GM12892 (cell line): Measurements from ENCODE around the gene RNF222.

Experiments
- DNase-seq: peaks from one replicate; pipeline ENCODE4 v3.0.0; 2011; ENCODE audit not compliant: insufficient read length
- FAIRE-seq: peaks from 2 replicates; lab custom pipeline; 2011; peaks lifted over from hg19 to GRCh38; lab: Jason Lieb, UNC
- POLR2A ChIP-seq: IDR thresholded peaks from 2 replicates; pipeline ENCODE4 v1.6.1; 2011; ENCODE audit warnings: low read depth, low read length, control low read depth
- POLR2AphosphoS5 ChIP-seq: IDR thresholded peaks from 2 replicates; pipeline ENCODE4 v1.6.1; 2011; ENCODE audit warnings: low read depth, low read length, control low read depth
- TAF1 ChIP-seq: IDR thresholded peaks from 2 replicates; pipeline ENCODE4 v1.6.1; 2011; ENCODE audit warnings: low read depth, mild to moderate bottlenecking, control low read depth, low read length, borderline replicate concordance

RNF222 gene

DNA sequence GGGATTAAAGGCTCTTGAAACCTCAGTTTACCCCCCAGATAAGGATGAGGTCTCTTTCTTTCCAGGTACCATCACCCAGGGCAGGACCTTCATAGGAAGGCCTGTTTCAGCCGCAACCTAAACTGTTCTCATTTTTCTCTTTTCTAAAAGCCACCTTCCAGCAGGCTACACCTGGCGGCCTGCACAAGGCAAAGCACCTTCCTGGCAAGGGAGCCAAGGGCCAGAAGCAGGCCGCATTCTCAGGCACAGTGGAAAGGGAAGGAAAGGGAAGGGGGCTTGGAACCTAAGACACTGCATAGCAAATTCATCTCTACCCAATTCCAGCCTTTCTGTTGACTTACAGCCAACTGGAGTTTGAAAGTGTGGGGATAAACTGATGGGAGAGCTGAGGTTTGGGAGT is 29.2 kb upstream of the RNF222 start:
- FAIRE-seq (no peak), DNase-seq (no peak)
- no peak for TF ChIP-seq TAF1

DNA sequence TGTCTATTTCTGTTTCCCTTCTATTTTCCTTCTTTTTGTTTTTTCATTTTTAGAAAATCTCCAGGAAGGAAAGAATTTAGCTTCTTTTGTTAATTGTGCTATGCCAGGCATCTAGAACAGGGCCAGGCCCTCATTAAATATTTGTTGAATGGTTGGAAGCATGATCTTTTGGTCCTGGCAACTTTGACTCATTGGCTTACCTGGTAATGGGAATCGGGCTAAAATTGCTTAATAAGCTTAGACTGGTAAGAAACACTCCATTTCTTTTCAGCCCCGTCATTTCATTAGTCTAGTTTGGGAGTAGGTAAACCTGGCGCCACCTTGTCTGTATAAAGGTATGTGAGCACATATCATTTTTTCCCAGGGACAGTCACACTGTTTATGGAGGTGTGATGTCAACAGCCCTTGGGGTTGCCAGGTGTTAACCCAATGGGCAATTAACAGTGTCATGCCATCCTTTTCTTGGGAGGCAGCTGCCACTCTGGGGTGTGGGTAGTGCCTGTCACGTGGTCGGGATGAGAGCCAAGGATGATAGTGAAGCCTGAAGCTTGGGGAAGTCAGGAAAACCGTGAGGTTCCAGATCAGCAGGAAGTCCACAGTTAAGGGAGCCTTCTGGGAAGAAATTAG is 28.6 kb upstream of the RNF222 start:
- TF ChIP-seq POLR2AphosphoS5 = no peak
- TF ChIP-seq POLR2A = no peak
- TF ChIP-seq TAF1 = no peak
- FAIRE-seq (no peak), DNase-seq (no peak)

DNA sequence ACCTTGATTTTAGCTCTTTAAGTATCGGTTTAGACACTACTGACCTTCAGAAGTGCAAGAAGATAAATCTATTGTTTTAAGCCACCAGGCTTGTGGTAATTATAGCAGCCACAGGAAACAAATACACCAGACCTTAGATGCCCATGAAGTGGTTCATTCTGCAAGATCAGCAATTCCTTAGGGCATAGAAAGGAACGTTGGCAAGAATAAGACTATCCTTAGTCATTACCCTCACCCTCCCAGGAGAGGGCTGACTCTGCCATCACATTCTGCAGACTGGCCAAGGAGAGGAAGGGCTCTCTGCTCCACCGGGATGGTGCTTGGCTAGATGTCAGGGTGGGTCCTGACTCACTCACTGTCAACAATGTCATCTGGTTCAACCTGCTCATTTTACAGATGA is 23.9 kb upstream of the RNF222 start:
- TF ChIP-seq TAF1 = no peak
- no peak for TF ChIP-seq POLR2A
- no peak for TF ChIP-seq POLR2AphosphoS5
- FAIRE-seq (no peak), DNase-seq (no peak)

DNA sequence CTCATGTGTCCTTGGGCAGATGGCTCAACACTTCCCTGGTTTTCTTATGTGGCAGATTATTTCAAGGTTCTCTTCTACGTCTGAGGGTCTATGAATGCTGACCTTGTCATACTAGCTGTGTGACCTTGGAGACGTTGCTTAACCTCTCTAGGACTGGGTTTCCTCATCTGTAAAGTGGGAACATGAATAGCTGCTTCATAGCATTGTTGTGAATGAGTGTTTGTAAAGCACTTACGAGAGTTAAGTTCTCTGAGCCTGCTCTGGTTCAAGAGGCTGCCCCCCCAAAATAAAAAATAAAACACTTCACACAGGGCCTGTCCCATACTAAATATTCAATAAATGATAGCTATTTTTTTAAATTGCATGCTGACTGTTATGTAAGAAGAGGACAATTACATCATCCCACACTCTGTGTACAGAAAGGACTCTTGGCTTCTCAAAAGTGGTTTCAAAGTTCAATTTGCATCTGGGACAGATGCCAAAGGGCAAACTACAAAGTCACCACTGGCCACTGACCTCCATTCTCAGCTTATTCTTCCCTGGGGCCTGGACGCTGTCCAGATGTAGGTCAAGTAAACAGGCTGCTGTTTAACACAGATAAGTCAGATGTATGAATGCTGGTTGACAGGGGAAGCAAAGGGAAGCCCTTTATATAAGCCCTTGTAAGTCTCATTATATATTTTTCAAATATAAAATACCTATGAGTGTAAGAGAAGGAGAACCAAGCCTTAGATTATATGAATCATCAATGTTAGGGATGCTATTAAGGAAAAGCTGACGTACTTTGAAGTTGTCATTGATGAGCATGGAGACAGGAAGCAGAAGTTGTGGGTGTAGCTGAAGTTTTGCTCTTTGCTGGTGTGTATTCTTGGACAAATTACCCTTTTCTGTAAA is 22.7 kb upstream of the RNF222 start:
- no peak for FAIRE-seq
- DNase-seq = no peak
- TF ChIP-seq POLR2A (no peak), TAF1 (no peak), POLR2AphosphoS5 (no peak)

DNA sequence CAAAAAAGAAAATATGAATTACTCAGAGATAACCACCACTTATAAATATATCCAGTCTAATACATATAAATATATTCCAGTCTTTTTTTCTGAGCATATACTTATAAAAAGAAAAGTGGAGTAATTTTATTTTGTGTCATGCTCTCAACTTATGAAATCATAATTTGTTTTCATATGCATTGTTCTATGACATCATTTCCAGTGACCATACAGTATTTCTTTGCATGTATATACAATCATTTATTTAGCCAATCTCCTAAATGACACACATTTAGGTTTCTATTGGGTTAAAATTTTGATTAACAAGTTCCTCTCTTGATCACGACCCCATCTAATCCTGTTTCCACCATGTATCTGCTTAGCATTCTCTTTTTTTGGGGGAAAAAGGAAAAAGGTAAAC is 21.7 kb upstream of the RNF222 start:
- TF ChIP-seq POLR2AphosphoS5 = no peak
- no peak for TF ChIP-seq TAF1
- TF ChIP-seq POLR2A = no peak
- no peak for DNase-seq
- no peak for FAIRE-seq

DNA sequence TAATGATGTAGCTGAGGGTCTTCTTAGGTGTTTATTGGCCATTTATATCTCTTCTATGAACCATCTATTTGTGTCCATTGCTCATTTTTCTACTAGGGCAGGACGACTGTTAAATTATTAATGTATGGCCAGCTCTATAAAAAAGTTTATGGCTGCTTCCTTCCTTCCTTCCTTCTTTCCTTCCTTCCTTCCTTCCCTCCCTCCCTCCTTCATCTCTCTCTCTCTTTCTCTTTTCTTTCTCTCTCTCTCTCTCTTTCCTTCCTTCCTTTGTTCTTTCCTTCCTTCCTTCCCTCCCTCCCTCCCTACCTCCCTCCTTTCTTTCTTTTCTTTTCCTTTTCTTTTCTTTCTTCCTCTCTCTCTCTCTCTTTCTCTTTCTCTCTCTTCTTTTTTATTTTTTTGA is 20.8 kb upstream of the RNF222 start:
- no peak for DNase-seq
- FAIRE-seq = no peak
- TF ChIP-seq TAF1 (no peak), POLR2A (no peak), POLR2AphosphoS5 (no peak)

DNA sequence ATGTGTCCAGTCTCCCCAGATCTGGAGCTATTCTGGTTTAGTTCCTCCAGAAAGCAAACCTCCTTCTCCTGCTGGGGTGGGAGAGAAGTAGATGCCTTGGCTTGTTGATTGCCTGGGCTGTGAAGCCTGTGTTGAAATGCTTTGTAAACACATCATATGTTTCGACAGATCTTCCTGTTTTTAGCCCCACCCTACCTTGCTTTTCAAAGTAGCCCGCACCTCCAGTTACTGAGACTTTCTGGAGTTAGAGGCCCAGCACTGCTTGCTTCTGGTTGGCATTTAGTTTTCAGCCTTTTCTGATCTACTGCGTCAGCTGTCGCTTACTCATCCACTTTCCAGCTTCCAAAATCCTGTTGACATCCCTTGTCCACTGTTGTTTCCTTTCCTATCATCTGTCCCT is 20.2 kb upstream of the RNF222 start:
- no peak for TF ChIP-seq TAF1
- no peak for TF ChIP-seq POLR2A
- TF ChIP-seq POLR2AphosphoS5 = no peak
- DNase-seq (no peak), FAIRE-seq (no peak)

DNA sequence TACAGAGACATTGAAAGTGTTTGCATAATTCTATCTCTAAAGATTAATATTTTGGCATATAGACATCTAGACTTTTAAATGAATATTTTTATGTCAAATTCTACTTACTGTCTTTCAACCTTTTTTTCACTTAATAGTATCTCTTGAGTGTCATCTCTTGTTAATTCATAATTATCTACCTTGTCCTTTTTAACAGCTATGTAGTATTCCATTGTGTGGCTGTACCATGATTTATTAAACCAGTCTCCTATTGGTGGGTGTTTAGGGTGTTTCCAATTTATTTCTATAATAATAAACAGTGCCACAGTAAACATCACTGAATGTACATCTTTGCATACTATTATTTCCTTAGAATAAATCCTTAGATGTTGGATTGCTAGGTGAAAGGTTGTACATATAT is 16.3 kb upstream of the RNF222 start:
- TF ChIP-seq POLR2AphosphoS5 (no peak), POLR2A (no peak), TAF1 (no peak)
- FAIRE-seq = no peak

DNA sequence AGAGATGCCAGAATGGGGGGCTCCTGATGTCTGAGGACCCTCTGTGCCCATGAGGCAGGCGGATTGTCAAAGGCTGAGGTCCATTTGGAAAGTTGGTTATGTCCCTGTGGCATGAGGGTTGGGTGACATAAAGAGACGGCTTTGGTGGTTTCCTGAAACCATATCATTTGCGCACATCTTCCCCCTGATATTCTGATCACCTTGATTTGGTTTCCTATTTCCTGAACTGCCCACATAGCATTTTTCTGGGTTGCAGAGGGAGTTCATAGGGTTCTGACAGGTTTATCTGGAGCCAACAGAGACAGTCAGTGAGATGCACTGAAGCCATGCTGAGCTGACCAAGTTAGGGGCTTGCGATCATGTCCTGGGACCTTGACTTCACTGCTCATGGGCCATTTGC is 15.7 kb upstream of the RNF222 start:
- FAIRE-seq (no peak), DNase-seq (no peak)
- TF ChIP-seq POLR2A (no peak), TAF1 (no peak), POLR2AphosphoS5 (no peak)

More for the DNA sequence above, 16.3 kb upstream of the RNF222 start:
- no peak for DNase-seq

DNA sequence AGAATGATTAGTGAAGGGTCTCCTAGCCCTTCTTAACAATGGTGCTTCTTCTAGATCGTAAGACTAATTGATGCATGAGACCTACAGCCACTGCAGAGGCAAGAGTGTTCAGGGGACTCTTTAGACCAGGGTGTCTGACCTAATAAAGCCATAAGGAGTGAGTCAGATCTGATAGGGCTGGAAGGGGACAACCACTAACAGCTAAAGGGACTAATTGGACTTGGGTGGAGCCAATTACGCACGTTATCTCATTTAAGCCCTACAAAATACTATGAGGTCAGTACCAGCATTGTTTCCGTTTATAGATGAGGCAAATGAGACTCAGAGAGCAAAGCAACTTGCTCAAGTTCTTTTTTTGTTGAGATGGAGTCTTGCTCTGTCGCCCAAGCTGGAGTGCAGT is 14.5 kb upstream of the RNF222 start:
- FAIRE-seq (no peak), DNase-seq (no peak)
- TF ChIP-seq POLR2AphosphoS5 (no peak), POLR2A (no peak), TAF1 (no peak)

DNA sequence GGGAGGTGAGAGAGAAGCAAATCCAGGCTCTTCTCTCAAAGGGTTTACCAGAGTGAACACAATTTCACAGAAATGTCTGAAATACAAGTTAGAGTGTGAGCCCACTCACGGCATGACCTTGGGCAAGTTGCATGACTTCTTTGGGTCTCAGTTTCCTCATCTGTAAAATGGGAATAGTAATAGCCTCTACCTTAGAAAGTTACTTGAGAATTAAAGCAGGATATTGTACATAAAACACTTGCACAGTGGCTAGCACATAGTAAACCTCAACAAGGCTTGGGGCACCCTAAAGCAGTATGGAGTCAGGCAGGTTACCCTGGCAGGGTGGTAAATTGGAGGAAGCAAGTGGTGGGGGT is 13.2 kb upstream of the RNF222 start:
- no peak for TF ChIP-seq POLR2A
- no peak for TF ChIP-seq TAF1
- TF ChIP-seq POLR2AphosphoS5 = no peak

More for the DNA sequence above, 13.2 kb upstream of the RNF222 start:
- FAIRE-seq = no peak
- DNase-seq = no peak
